Measurements from ENCODE around the gene TBC1D3K.
"Not testable (repeated sequence)": the region's sequence is repeated elsewhere in the genome, so short reads cannot be mapped to it uniquely, and the experiment has no call there.

Gene TBC1D3K

GRCh38 chr17:37924115-37924514, at the start of gene TBC1D3K:
Gene TBC1D3K, plus strand, starts transcription at chr17:37924415. Its CDS starts 1,585 bp downstream, at chr17:37926000.
- not testable (repeated sequence) for DNase-seq

GRCh38 chr17:37884516-37884915, 39.7 kb upstream of the TBC1D3K start:
- no peak for DNase-seq

GRCh38 chr17:37885136-37885535, 39.1 kb upstream of the TBC1D3K start:
- no peak for DNase-seq

DNA sequence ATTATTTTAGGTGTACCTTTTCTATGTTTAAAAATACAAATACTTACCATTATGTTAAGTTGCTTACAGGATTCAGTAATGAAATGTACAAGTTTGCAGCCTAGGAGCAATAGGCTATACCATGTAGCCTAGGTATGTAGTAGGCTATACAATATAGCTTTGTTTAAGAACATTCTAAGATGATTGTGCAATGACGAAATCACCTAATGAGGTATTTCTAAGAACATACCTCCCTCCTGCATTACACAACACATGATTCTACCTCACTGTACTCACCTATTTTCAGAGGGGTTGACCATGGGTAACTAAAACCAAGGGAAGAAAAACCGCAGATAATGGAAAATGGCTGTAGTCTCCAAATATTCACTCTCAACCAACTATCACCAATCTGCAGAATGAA, 35.3 kb upstream of the TBC1D3K start:
- no peak for DNase-seq

DNA sequence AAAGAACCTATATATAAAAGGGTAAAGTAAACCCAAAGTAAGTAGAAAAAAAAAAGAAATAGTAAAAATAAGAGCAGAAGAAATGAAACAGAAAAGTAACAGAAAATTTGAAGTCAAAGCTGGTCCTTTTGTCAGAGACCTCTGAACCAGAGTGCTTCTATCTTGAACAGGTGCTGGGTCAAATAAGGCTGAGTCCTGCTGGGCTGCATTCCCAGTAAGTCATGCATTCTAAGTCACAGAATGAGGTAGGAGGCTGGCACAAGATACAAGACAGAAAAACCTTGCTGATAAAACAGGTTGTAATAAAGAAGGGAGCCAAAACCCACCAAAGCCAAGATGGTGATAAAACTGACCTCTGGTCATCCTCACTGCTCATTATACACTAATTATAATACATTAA, 27.3 kb upstream of the TBC1D3K start:
- DNase-seq = not testable (repeated sequence)
